Duodenal mucosa (tissue), 2 donors: ENCODE measurements around the gene OSBP2.
A peak's percentile ranks its signal among the peaks of the same experiment; 100 is the strongest.

Experiments used
- H3K27ac ChIP-seq: one replicate; pipeline ENCODE4 v1.7.0; 2013; ENCODE audit warnings: low read depth, low read length
- H3K27me3 ChIP-seq, 2 donors: one replicate each; pipeline ENCODE4 v1.7.0; 2013; ENCODE audit warnings: low read length in 2 of 2, control low read depth in 1 of 2; ENCODE audit not compliant: insufficient read depth in 2 of 2, control insufficient read depth in 1 of 2
- H3K36me3 ChIP-seq, 2 donors: one replicate each; pipeline ENCODE4 v1.7.0; 2013; ENCODE audit warnings: low read length in 2 of 2, control low read depth in 1 of 2; ENCODE audit not compliant: insufficient read depth in 2 of 2, control insufficient read depth in 1 of 2
- H3K4me1 ChIP-seq, 2 donors: one replicate each; pipeline ENCODE4 v1.7.0; 2013; ENCODE audit warnings: low read length in 2 of 2, control low read depth in 1 of 2; ENCODE audit not compliant: insufficient read depth in 2 of 2, control insufficient read depth in 1 of 2
- H3K4me3 ChIP-seq, 2 donors: one replicate each; pipeline ENCODE4 v1.7.0; 2013; ENCODE audit warnings: low read length in 2 of 2, low read depth in 1 of 2
- H3K9ac ChIP-seq, 2 donors: one replicate each; pipeline ENCODE4 v1.7.0; 2013; ENCODE audit warnings: low read length in 2 of 2, low read depth in 1 of 2
- H3K9me3 ChIP-seq, 2 donors: one replicate each; pipeline ENCODE4 v1.7.0; 2013; ENCODE audit warnings: low read length in 2 of 2, control low read depth in 1 of 2; ENCODE audit not compliant: control insufficient read depth in 1 of 2

OSBP2 gene

GRCh38 chr22:30822216-30823014, 127.7 kb downstream of the OSBP2 start:
- Histone ChIP-seq H3K36me3 (no peaks in the 10 kb centered on the region), H3K4me3 (peak overlapping the region; percentile 38 to 57), H3K27ac (no peak overlapping the region), H3K9ac (no peak overlapping the region), H3K4me1 (no peaks in the 10 kb centered on the region), H3K27me3 (peaks cover 31 to 35% of the 10 kb centered on the region in 2 donors), H3K9me3 (no peaks in the 10 kb centered on the region)

GRCh38 chr22:30823015-30823370, 128.3 kb downstream of the OSBP2 start:
- Histone ChIP-seq H3K36me3 (no peaks in the 10 kb centered on the region), H3K27me3 (peaks cover 31 to 35% of the 10 kb centered on the region in 2 donors), H3K27ac (no peak overlapping the region), H3K9me3 (no peaks in the 10 kb centered on the region), H3K9ac (no peak overlapping the region), H3K4me3 (no peak overlapping the region), H3K4me1 (no peaks in the 10 kb centered on the region)

GRCh38 chr22:30824096-30824495, 129.4 kb downstream of the OSBP2 start:
- Histone ChIP-seq H3K36me3 (no peaks in the 10 kb centered on the region), H3K27ac (no peak overlapping the region), H3K9ac (no peak overlapping the region), H3K4me3 (no peak overlapping the region), H3K4me1 (no peaks in the 10 kb centered on the region), H3K27me3 (peaks cover 31 to 35% of the 10 kb centered on the region in 2 donors), H3K9me3 (no peaks in the 10 kb centered on the region)

- Histone ChIP-seq H3K4me1 (no peaks in the 10 kb centered on the region), H3K27ac (no peak overlapping the region), H3K9ac (no peak overlapping the region), H3K36me3 (no peaks in the 10 kb centered on the region), H3K4me3 (no peak overlapping the region), H3K27me3 (peaks cover 31 to 35% of the 10 kb centered on the region in 2 donors), H3K9me3 (no peaks in the 10 kb centered on the region)
Observed at GRCh38 chr22:30824711-30825110, 130.0 kb downstream of the OSBP2 start.

- H3K36me3 ChIP-seq, result no peaks in the 10 kb centered on the region
- no peaks in the 10 kb centered on the region for H3K9me3 ChIP-seq
- H3K9ac ChIP-seq, result no peak overlapping the region
- no peak overlapping the region for H3K27ac ChIP-seq
- H3K4me1 ChIP-seq, result no peaks in the 10 kb centered on the region
- H3K4me3 ChIP-seq, result no peak overlapping the region
- H3K27me3 ChIP-seq, result peaks cover 27 to 35% of the 10 kb centered on the region in 2 donors
Observed at GRCh38 chr22:30825711-30826505, 131.2 kb downstream of the OSBP2 start.

- no peak overlapping the region for H3K4me3 ChIP-seq
Observed at GRCh38 chr22:30826670-30827355, 132.1 kb downstream of the OSBP2 start.

GRCh38 chr22:30827646-30828045, 133.0 kb downstream of the OSBP2 start:
- H3K4me3 ChIP-seq, result no peak overlapping the region
- no peaks in the 10 kb centered on the region for H3K36me3 ChIP-seq
- no peak overlapping the region for H3K9ac ChIP-seq
- H3K9me3 ChIP-seq, result no peaks in the 10 kb centered on the region
- no peak overlapping the region for H3K27ac ChIP-seq
- H3K4me1 ChIP-seq, result no peaks in the 10 kb centered on the region
- peaks cover 12 to 21% of the 10 kb centered on the region in 2 donors for H3K27me3 ChIP-seq

More at GRCh38 chr22:30826670-30827355, 132.1 kb downstream of the OSBP2 start:
- H3K36me3 ChIP-seq, result no peaks in the 10 kb centered on the region
- no peak overlapping the region for H3K9ac ChIP-seq
- no peaks in the 10 kb centered on the region for H3K4me1 ChIP-seq
- H3K27me3 ChIP-seq, result peaks cover 20 to 29% of the 10 kb centered on the region in 2 donors
- H3K27ac ChIP-seq, result no peak overlapping the region
- H3K9me3 ChIP-seq, result no peaks in the 10 kb centered on the region

GRCh38 chr22:30828187-30829155, 133.8 kb downstream of the OSBP2 start:
- H3K9ac ChIP-seq, result no peak overlapping the region
- no peaks in the 10 kb centered on the region for H3K4me1 ChIP-seq
- H3K9me3 ChIP-seq, result no peaks in the 10 kb centered on the region
- H3K27ac ChIP-seq, result no peak overlapping the region
- no peaks in the 10 kb centered on the region for H3K36me3 ChIP-seq
- H3K27me3 ChIP-seq, result peaks cover 5 to 13% of the 10 kb centered on the region in 2 donors
- H3K4me3 ChIP-seq, result no peak overlapping the region

GRCh38 chr22:30829901-30830550, 135.4 kb downstream of the OSBP2 start:
- H3K4me3 ChIP-seq, result no peak overlapping the region
- no peaks in the 10 kb centered on the region for H3K36me3 ChIP-seq
- no peak overlapping the region for H3K9ac ChIP-seq
- no peaks in the 10 kb centered on the region for H3K9me3 ChIP-seq
- no peak overlapping the region for H3K27ac ChIP-seq
- no peaks in the 10 kb centered on the region for H3K4me1 ChIP-seq
- H3K27me3 ChIP-seq, result no peaks in the 10 kb centered on the region
